HepG2 (cell line): ENCODE results near the gene RGS11. TPM values are rescaled to one million over a fixed set of nuclear protein-coding genes. Genes with fewer than 3 reads are reported as not detected.

ENCODE experiments used
- ATAD3A ChIP-seq: sonication (generic); formaldehyde crosslinking; IDR thresholded peaks from 2 replicates; pipeline ENCODE4 v1.4.0; 2020; ENCODE audit warnings: missing genetic modification reagents
- BRF2 ChIP-seq: sonication (generic); formaldehyde crosslinking; IDR thresholded peaks from 2 replicates; pipeline ENCODE4 v1.8.1; 2022; ENCODE audit warnings: mild to moderate bottlenecking, missing genetic modification reagents
- ESRRA ChIP-seq: sonication (generic); formaldehyde crosslinking; IDR thresholded peaks from 2 replicates; pipeline ENCODE4 v1.5.1; 2020; ENCODE audit warnings: mild to moderate bottlenecking, low read depth, missing genetic modification reagents
- MATR3 ChIP-seq: sonication (generic); formaldehyde crosslinking; IDR thresholded peaks from 2 replicates; pipeline ENCODE4 v1.4.0; 2020; ENCODE audit warnings: missing genetic modification reagents
- REPIN1 ChIP-seq: sonication (generic); formaldehyde crosslinking; IDR thresholded peaks from 2 replicates; pipeline ENCODE4 v1.8.0; 2022; ENCODE audit warnings: missing genetic modification reagents, low read depth, mild to moderate bottlenecking, borderline replicate concordance
- SIN3B ChIP-seq: fragments of 150-350 bp; IDR thresholded peaks from 2 replicates; pipeline ENCODE4 v1.6.1; 2014; ENCODE audit warnings: low read length
- SRSF1 ChIP-seq: fragments of 200-400 bp; formaldehyde crosslinking; optimal IDR thresholded peaks from 2 replicates; pipeline ENCODE3; 2017; ENCODE audit warnings: mild to moderate bottlenecking, low read depth, low read length, moderate library complexity
- SRSF9 ChIP-seq: fragments of 200-400 bp; formaldehyde crosslinking; IDR thresholded peaks from 2 replicates; pipeline ENCODE4 v1.6.1; 2018; ENCODE audit warnings: borderline replicate concordance, mild to moderate bottlenecking, low read depth, low read length; ENCODE audit not compliant: insufficient read depth, poor library complexity, severe bottlenecking
- STAG1 ChIP-seq: sonication (generic); formaldehyde crosslinking; IDR thresholded peaks from 2 replicates; pipeline ENCODE4 v1.4.0; 2020; ENCODE audit warnings: missing genetic modification reagents
- THAP8 ChIP-seq: sonication (generic); formaldehyde crosslinking; IDR thresholded peaks from 2 replicates; pipeline ENCODE4 v1.5.1; 2020; ENCODE audit warnings: missing genetic modification reagents, mild to moderate bottlenecking, borderline replicate concordance
- THAP9 ChIP-seq: sonication (generic); formaldehyde crosslinking; IDR thresholded peaks from 2 replicates; pipeline ENCODE4; 2020; ENCODE audit warnings: missing genetic modification reagents, mild to moderate bottlenecking, borderline replicate concordance
- XRCC5 ChIP-seq: fragments of 200-400 bp; formaldehyde crosslinking; optimal IDR thresholded peaks from 2 replicates; pipeline ENCODE3; 2017; ENCODE audit warnings: mild to moderate bottlenecking, low read length
- ZNF281 ChIP-seq: sonication (generic); formaldehyde crosslinking; IDR thresholded peaks from 2 replicates; pipeline ENCODE4 v1.4.0; 2020; ENCODE audit warnings: missing genetic modification reagents, borderline replicate concordance
- ZNF724P ChIP-seq: sonication (generic); formaldehyde crosslinking; IDR thresholded peaks from 2 replicates; pipeline ENCODE4 v1.8.0; 2022; ENCODE audit warnings: missing genetic modification reagents, borderline replicate concordance
- ZNF879 ChIP-seq: sonication (generic); formaldehyde crosslinking; IDR thresholded peaks from 2 replicates; pipeline ENCODE4 v1.8.1; 2023; ENCODE audit warnings: missing genetic modification reagents
- polyA plus RNA-seq, 8 experiments: library from polyadenylated mRNA; depleted of rRNA in 3 of 8; stranded (reverse) in 7 of 8; unstranded in 1 of 8; fragments of >200 nt; fragmentation: Illumina TruSeq in 4 of 8; extraction: Trizol in 4 of 8; gene quantifications; 2 replicates each; pipeline versions ENCODE4 v1.2.1 to v1.2.3, GENCODE V29; 2011 to 2016; ENCODE audit warnings: low read depth in 4 of 8, missing spikeins in 1 of 8, mixed read lengths in 1 of 8; ENCODE audit not compliant: insufficient read depth in 1 of 8
- total RNA-seq, 5 experiments: library from RNA; depleted of rRNA; stranded (reverse); fragments of >200 nt; fragmentation: Illumina TruSeq; extraction: Trizol; gene quantifications; 2 replicates each; pipeline ENCODE4 v1.2.3, GENCODE V29; 2016; ENCODE audit warnings: low read depth in 1 of 5
- TF ChIP-seq, protein P1 (sequence below): sonication (generic); formaldehyde crosslinking; IDR thresholded peaks from 2 replicates; pipeline ENCODE4 v1.9.0; 2022; ENCODE audit warnings: low read depth, missing genetic modification reagents

The RGS11 gene
- total and polyA plus RNA-seq, 2 of the 13 experiments (the other 11 are each of a cell fraction or from before 2014, with no cell fraction given) = 0.11 TPM; not detected in 1

DNA sequence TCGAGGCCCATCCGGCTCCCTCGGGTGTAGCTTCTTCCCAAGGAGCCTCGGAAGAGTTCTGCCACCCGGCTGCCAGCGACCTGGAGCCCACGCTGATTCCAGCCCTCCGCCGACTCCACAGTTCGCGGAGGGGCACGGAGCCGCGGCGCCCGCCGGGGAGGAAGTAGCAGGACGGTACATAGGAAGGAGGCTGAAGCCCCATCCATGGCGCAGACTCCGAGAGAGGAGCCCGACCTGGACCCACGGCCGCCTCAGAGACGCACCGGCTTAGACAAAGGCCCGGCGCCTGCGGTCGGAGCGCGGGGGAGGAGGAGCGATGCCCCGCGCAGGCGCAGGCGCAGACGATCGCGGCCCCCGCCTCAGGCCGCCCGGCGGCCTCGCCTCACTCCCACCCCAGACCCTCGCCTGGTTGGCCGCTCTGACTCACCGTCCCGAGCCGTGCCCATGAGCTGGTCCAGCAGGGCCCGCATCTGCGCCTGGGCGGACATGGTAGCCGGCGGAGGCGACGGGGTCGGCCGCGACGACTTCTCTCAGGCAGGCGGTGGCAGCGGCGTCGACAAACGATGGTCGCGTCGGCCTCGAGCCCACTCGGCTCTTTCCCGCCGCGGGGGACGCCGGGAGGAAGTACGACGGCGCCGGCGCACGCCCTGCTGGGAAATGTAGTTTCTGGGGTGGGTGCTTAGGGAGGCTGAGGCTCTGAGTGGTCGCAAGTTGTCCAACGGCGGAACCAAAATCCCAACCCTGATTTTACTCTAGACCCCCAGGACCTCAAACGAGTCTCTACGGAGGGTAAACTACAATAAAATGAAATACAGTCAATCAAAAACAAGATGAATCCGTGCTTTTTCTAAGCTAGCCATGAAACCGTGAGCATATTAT lies 46.7 kb downstream of the RGS11 start, which contains the start of gene LUC7L (continued):
- peak; percentile 14 for TF ChIP-seq XRCC5
- TF ChIP-seq THAP9 = peak; percentile 94
- TF ChIP-seq ZNF281 (CRISPR knock-in tag) = peak; percentile 41; the same call in 1 of the 2 replicates
- peak; percentile 96 for TF ChIP-seq BRF2 (CRISPR knock-in tag)
- peak; percentile 91; the same call in 1 of the 2 replicates for TF ChIP-seq ZNF724P (CRISPR knock-in tag)
- TF ChIP-seq, protein P1, sequence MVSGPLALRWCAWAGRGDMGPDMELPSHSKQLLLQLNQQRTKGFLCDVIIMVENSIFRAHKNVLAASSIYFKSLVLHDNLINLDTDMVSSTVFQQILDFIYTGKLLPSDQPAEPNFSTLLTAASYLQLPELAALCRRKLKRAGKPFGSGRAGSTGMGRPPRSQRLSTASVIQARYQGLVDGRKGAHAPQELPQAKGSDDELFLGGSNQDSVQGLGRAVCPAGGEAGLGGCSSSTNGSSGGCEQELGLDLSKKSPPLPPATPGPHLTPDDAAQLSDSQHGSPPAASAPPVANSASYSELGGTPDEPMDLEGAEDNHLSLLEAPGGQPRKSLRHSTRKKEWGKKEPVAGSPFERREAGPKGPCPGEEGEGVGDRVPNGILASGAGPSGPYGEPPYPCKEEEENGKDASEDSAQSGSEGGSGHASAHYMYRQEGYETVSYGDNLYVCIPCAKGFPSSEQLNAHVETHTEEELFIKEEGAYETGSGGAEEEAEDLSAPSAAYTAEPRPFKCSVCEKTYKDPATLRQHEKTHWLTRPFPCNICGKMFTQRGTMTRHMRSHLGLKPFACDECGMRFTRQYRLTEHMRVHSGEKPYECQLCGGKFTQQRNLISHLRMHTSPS (CRISPR knock-in tag) = peak; percentile 47
- 0 out of 2 replicates have a peak, but pooled peaks have one; percentile 35 for TF ChIP-seq ZNF879 (CRISPR knock-in tag)
- TF ChIP-seq STAG1 (CRISPR knock-in tag) = peak; percentile 2; the same call in 1 of the 2 replicates
- no peak for TF ChIP-seq MATR3 (CRISPR knock-in tag)
- TF ChIP-seq THAP8 (CRISPR knock-in tag) = peak; percentile 87
- peak; percentile 98 for TF ChIP-seq REPIN1
- TF ChIP-seq SIN3B = no peak
- TF ChIP-seq SRSF9 = no peak
- peak; percentile 89 for TF ChIP-seq ATAD3A (CRISPR knock-in tag)
- peak; percentile 79 for TF ChIP-seq ESRRA
- peak; percentile 73 for TF ChIP-seq SRSF1
